ENCODE data around the gene EVC2. TPM values are rescaled to one million over a fixed set of nuclear protein-coding genes. Genes with fewer than 3 reads are reported as not detected.

EVC2 gene
- total and polyA plus RNA-seq, 12 donors = 0.66 to 3.4 (median 1.7) TPM

GRCh38 chr4:5757091-5757490 lies 48.7 kb upstream of the EVC2 start:
- Histone ChIP-seq H3K27ac (no peak overlapping the region), H3K4me3 (no peak overlapping the region), H3K36me3 (replicated peaks in 1 of 2) (peaks cover 0 to 7% of the 10 kb centered on the region in 2 donors), H3K4me1 (replicated peaks in 1 of 2) (no peaks in the 10 kb centered on the region), H3K9me3 (replicated peaks in 1 of 3) (no peaks in the 10 kb centered on the region), H3K27me3 (no peaks in the 10 kb centered on the region)
- intact Hi-C loops (cut with DNase I) = no loop called here
- 93 to 98% (median 96%) methylated on average over 5 to 7 of the region's 7 CpGs for WGBS, 4 donors
- TF ChIP-seq POLR2A (IDR thresholded peaks at IDR 0.05) = no peak
- TF ChIP-seq CTCF (IDR thresholded peaks at IDR 0.05) = no peak
- no peak for DNase-seq

GRCh38 chr4:5756271-5756670 lies 47.9 kb upstream of the EVC2 start:
- peaks cover 0 to 7% of the 10 kb centered on the region in 2 donors for H3K36me3 ChIP-seq (replicated peaks in 1 of 2)
- intact Hi-C loops (cut with DNase I) = no loop called here
- DNase-seq = no peak
- H3K4me3 ChIP-seq = no peak overlapping the region
- H3K4me1 ChIP-seq (replicated peaks in 1 of 2) = no peaks in the 10 kb centered on the region
- H3K9me3 ChIP-seq (replicated peaks in 1 of 3) = no peaks in the 10 kb centered on the region
- TF ChIP-seq CTCF (IDR thresholded peaks at IDR 0.05) = no peak
- no peak for TF ChIP-seq POLR2A (IDR thresholded peaks at IDR 0.05)
- 87 to 93% (median 91%) methylated on average over 2 to 9 of the region's 9 CpGs for WGBS, 4 donors
- no peak overlapping the region for H3K27ac ChIP-seq
- H3K27me3 ChIP-seq = no peaks in the 10 kb centered on the region

- no peak overlapping the region for H3K4me3 ChIP-seq
- TF ChIP-seq CTCF (IDR thresholded peaks at IDR 0.05) = no peak
- TF ChIP-seq POLR2A (IDR thresholded peaks at IDR 0.05) = no peak
- H3K9me3 ChIP-seq (replicated peaks in 1 of 3) = no peaks in the 10 kb centered on the region
- H3K4me1 ChIP-seq (replicated peaks in 1 of 2) = no peaks in the 10 kb centered on the region
- H3K27me3 ChIP-seq = no peaks in the 10 kb centered on the region
- DNase-seq = no peak
- no peak overlapping the region for H3K27ac ChIP-seq
- H3K36me3 ChIP-seq (replicated peaks in 1 of 2) = peaks cover 0 to 7% of the 10 kb centered on the region in 2 donors
- intact Hi-C loops (cut with DNase I) = no loop called here
- 74 to 92% (median 82%) methylated on average over 5 to 7 of the region's 7 CpGs for WGBS, 4 donors
Observed at GRCh38 chr4:5755679-5756078, 47.3 kb upstream of the EVC2 start.

DNA sequence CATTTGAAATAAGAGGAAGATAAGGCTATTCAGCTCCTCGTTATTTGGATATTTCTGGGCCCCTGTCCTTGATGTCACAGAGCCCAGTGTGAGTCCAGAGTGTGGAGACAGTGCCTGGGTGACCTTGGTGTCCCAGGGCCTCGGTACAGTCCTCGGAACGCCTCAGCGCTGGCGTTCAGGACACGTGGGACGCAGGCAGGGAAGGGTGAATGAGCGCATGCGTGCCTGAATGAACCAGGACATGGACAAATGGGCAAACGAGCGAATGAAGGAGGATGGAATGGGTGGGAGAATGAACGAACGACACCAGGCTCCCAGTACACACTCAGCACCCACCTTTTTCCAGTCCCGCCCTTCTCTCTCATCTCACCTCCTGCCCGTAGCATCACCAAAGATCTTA lies 46.8 kb upstream of the EVC2 start:
- WGBS, 4 donors = 88 to 93% (median 90%) methylated on average over 15 to 16 of the region's 16 CpGs
- no peak for TF ChIP-seq POLR2A (IDR thresholded peaks at IDR 0.05)
- TF ChIP-seq CTCF (IDR thresholded peaks at IDR 0.05) = no peak
- H3K27me3 ChIP-seq = no peaks in the 10 kb centered on the region
- H3K36me3 ChIP-seq (replicated peaks in 1 of 2) = peaks cover 0 to 7% of the 10 kb centered on the region in 2 donors
- no peak overlapping the region for H3K27ac ChIP-seq
- no peak for DNase-seq
- H3K4me3 ChIP-seq = no peak overlapping the region
- intact Hi-C loops (cut with DNase I) = no loop called here
- H3K9me3 ChIP-seq (replicated peaks in 1 of 3) = no peaks in the 10 kb centered on the region
- H3K4me1 ChIP-seq (replicated peaks in 1 of 2) = no peaks in the 10 kb centered on the region
